Eye (tissue), 1 donor: Measurements from ENCODE around the gene NR2F2.

ENCODE experiments used
- DNase-seq: peaks from one replicate; pipeline ENCODE4 v3.0.0-alpha.2; 2015

The NR2F2 gene

GRCh38 chr15:96343113-96344059 is 12.9 kb downstream of the NR2F2 start:
- DNase-seq, result peak; percentile 91

DNA sequence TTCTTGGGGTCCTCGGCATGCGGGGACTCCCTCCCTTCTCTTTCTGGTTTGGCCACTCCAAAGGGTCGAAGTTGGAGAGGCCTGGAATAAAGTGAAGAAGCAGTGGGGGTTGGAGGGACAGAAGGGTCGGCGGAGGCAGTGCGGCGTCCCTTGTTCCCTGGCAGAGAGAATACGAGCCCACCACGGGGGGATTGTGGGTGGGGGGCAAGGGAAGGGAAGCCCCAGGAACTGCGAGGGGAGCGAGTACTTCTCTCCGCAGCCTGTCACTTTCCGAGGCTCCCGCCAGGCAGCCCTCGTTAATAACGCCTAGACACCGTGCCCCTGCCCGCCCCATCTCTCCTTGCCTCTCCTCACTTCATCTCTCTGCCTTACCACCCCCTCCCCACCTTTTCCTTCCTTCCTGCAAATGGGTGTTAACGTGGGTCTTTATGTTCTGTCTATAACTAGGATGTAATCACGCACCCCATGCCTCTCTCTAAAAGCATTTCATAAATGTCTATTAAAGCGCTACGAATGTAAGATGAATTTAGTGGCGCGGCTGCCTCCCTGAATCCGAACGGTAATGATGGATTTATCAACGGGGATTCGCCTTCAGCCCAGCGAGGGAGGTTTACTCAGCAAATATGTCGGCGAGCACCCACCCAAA is 13.7 kb downstream of the NR2F2 start:
- DNase-seq, result no peak

GRCh38 chr15:96344706-96345559 is 14.4 kb downstream of the NR2F2 start:
- no peak for DNase-seq

DNA sequence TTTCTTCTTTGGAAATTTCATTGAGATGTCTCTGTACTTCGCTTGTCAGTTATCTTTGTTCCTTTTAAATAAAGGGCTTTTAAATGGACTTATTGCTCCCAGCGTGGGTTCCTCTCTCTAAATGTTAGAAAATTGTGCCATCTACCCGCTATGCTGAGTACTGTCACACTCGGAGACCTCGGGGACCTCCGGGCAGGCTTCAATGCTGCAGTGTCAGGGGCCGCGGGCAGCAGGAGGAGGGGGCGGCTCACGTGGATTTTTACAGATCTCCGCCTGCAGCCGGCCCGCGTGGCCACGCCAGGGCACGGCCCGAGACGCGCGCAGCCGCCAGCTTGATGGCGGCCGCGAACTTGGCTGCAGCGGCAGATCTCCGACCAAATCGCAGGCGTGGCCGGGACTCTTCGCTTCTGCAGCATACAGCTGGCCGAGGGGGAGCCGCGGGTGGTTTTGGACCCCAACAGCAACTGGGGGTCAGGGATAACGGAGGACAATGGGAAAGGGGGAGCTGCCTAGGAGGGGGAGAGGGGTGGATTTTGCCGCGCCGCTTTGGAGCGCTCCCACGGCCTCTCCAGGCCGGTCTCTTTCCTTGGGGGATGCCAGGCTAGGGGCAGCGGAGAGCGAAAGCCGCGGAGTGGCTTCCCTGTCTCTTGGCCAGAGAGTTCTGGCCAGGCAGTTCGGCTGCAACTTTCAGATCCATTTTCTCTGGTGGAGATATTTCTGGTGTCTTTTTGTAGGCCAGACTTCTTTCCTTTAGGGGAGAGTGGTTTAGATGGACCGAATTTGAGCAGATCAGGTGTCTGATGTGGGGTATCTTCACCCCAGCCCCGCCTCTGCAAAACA is 15.3 kb downstream of the NR2F2 start:
- peak; percentile 95 for DNase-seq

DNA sequence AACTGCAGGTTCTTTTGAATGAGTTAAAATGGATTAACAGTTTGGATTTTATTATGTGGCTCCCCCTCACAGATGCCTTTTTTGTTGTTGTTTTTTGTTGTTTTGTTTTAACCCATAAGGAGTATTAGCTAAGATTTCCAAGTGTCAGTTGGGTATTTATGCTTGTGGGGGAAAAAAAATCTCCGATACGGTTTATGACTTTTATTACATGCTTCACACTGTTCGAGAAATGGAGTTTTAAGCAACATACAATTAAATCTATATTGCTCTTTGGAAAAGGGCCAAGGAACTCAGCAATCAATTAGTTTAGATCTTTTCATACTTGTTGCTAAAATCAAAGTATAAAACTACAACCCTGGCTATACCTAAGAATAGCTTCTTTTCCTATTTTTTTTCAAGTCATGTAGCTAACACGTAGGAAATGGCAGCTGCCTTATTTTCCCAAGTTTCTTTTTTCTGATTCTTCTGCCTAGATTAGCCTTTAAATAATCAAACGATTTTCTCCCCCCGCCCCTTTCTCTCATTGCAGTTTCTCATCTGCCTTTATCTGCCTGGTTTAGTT is 16.0 kb downstream of the NR2F2 start:
- DNase-seq, result no peak

DNA sequence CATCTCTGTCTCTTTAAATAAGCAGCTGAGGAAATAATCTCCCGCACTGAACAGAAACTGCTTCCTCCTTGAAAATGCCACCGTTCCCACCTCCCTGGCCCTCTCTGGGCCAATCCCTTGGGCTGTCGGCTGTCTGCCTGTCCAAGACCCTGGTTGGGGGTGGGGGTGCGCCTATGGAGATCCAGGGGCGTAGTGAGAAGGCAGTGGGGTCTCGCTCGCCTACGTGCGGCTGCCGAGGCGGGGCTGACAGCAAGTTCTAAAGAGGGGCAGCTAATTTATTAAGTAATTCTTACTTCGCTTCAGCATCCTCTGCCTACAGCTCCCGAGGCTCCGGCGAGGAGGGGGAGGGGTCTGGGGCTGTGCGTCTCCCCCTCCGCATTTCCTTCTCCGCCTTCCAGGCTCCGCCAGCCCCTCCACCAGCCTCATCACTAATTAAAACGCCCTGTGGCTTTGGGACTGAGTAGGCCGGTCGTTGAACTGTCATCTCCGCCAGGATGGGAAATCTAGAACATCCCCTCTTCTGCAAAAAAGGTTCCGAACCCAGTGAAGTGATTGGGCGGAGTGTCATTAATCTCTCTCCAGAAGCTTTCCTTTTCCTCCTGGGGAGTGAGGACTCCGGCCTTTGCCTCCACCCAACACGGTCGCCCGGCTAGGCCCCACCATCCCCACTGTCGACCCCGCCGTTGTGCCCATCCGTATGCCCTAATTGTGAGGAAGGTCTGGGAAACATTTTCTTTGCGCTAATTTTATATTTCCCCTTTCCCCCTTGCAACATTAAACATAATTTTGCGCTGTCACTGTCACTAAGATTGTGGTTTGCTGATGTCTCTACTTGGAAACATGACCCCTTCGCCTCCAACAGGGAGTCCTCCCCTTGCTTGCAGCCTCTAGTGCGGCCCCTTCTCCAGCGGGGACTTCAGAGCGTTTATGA is 16.9 kb downstream of the NR2F2 start:
- DNase-seq, result peak; percentile 85

GRCh38 chr15:96348112-96349027 is 17.9 kb downstream of the NR2F2 start:
- DNase-seq, result no peak

GRCh38 chr15:96349034-96349856 is 18.7 kb downstream of the NR2F2 start:
- no peak for DNase-seq

GRCh38 chr15:96349857-96350720 is 19.6 kb downstream of the NR2F2 start:
- DNase-seq, result peak; percentile 36

- DNase-seq, result peak; percentile 51
These were observed 20.6 kb downstream of the NR2F2 start for GRCh38 chr15:96350934-96351724.

GRCh38 chr15:96351761-96352603 is 21.5 kb downstream of the NR2F2 start:
- peak; percentile 67 for DNase-seq

DNA sequence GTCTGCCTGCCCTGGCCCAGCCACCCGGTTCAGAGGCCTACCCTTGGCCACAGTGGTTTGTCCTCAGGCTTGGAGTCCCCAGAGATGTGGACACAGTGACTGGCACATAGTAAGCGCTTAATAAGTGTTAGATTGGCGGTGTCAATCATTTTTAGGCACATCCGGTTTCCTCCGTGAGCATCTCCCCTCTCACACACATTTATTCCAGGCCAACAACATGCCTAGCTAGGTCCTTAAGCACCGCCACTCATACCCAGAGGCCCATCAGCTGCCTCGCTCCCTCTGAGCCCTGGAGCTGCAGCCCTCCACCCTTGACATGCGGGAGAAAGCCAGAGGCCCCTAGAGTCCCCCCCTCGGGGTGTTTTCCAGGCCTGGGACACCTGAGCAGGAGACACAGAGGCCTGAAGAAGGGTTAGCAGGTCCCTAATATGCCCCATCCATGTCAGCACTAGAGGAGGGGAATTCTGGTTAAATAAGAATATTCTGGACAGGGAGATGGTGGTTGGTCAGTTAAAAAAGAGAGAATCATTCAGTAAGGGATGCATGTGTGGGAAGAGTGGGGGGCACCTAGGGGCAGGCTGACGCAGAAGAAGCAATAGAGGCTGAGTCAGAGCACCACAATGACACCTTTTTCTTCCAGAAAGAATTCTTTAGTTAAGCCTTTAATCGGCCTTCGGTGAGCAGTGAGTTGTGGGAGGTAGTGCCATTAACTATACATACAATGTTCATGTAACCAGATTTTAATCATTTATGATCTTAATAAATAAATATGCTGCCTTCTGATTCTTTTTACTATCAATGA is 22.3 kb downstream of the NR2F2 start:
- peak; percentile 44 for DNase-seq

DNA sequence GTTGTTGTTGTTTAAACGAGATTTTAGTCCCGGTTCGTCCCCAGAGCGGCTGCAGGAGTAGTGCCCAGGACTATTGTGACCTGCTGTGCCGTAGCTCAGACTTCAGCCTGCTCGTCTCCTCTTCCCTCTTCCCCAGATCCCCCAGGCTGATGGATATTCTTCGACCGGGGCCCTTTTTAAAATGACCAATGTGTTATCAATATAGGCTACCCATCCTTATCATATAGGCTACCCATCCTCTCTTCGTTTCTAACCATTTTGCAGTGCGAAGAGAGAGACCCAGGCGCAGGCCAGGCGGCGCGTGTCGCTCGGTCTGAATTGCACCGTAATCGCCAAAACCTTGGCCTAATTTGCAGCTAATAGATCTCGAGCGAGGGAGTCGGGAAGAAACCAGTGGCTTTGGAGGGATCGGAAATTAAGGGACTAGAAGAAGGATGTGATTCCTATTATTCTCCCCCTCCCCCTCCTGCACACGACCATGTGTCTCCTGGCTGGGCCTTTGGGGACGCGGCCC is 23.0 kb downstream of the NR2F2 start:
- no peak for DNase-seq

GRCh38 chr15:96353930-96354730 is 23.6 kb downstream of the NR2F2 start:
- peak; percentile 85 for DNase-seq
